ENCODE results near the gene QSOX1. TPM values are rescaled to one million over a fixed set of nuclear protein-coding genes. Genes with fewer than 3 reads are reported as not detected.
"Not testable (repeated sequence)": the region's sequence is repeated elsewhere in the genome, so short reads cannot be mapped to it uniquely, and the experiment has no call there.

The QSOX1 gene
- total RNA-seq, 4 donors from 2014 or later, result 109 to 124 (median 119) TPM

GRCh38 chr1:180123463-180123936, 31.2 kb upstream of the QSOX1 start:
- intact Hi-C loops (cut with DNase I; ENCODE audit: low total_unique reads), result no loop called here
- TF ChIP-seq, protein P1, sequence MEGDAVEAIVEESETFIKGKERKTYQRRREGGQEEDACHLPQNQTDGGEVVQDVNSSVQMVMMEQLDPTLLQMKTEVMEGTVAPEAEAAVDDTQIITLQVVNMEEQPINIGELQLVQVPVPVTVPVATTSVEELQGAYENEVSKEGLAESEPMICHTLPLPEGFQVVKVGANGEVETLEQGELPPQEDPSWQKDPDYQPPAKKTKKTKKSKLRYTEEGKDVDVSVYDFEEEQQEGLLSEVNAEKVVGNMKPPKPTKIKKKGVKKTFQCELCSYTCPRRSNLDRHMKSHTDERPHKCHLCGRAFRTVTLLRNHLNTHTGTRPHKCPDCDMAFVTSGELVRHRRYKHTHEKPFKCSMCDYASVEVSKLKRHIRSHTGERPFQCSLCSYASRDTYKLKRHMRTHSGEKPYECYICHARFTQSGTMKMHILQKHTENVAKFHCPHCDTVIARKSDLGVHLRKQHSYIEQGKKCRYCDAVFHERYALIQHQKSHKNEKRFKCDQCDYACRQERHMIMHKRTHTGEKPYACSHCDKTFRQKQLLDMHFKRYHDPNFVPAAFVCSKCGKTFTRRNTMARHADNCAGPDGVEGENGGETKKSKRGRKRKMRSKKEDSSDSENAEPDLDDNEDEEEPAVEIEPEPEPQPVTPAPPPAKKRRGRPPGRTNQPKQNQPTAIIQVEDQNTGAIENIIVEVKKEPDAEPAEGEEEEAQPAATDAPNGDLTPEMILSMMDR (IDR thresholded peaks at IDR 0.05), result no peak
- TF ChIP-seq POLR2AphosphoS5 (IDR thresholded peaks at IDR 0.05), result peak in 1 of 3 donors; percentile 12

DNA sequence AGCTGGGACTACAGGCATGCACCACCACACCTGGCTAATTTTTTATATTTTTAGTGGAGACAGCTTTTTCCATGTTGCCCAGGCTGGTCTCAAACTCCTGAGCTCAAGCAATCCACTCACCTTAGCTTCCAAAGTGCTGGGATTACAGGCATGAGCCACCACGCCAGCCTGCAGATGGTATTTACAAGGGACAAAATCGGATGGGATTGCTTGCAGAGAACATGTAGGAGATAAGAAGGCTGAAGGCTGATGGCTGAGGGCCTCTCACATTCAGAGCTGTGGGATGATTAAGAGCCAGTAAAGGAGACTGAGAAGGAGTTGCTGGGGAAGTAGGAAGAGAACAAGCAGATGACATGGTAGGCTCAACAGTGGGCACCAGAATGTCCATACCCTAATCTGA, 24.0 kb upstream of the QSOX1 start:
- no peak overlapping the region for H3K4me3 ChIP-seq
- intact Hi-C loops (cut with DNase I; ENCODE audit: low total_unique reads), result no loop called here
- WGBS, 2 donors (ENCODE audit: low coverage in 1 of 2), result 79 to 88% methylated on average over 2 of the region's 2 CpGs
- DNase-seq, result no peak
- no peaks in the 10 kb centered on the region for H3K36me3 ChIP-seq
- no peak overlapping the region for H3K27ac ChIP-seq
- no peaks in the 10 kb centered on the region for H3K9me3 ChIP-seq
- TF ChIP-seq, protein P1 (IDR thresholded peaks at IDR 0.05), result no peak
- no peak for TF ChIP-seq POLR2A (IDR thresholded peaks at IDR 0.05)
- no peak for TF ChIP-seq POLR2AphosphoS5 (IDR thresholded peaks at IDR 0.05)
- TF ChIP-seq EP300 (IDR thresholded peaks at IDR 0.05; ENCODE audit: low read depth), result no peak
- H3K4me1 ChIP-seq, result no peaks in the 10 kb centered on the region
- in situ Hi-C loops (cut with MboI; ENCODE audit: low pct_ligation_motif_present in 1 of 4, low pct_unique_long_range_greater_than_20kb in 1 of 4, low sequenced_read_pairs in 3 of 4), result no loop called here
- no peaks in the 10 kb centered on the region for H3K27me3 ChIP-seq

More at GRCh38 chr1:180123463-180123936, 31.2 kb upstream of the QSOX1 start:
- H3K4me3 ChIP-seq, result no peak overlapping the region
- H3K36me3 ChIP-seq, result no peaks in the 10 kb centered on the region
- in situ Hi-C loops (cut with MboI; ENCODE audit: low pct_ligation_motif_present in 1 of 4, low pct_unique_long_range_greater_than_20kb in 1 of 4, low sequenced_read_pairs in 3 of 4), result no loop called here
- H3K9me3 ChIP-seq, result no peaks in the 10 kb centered on the region
- WGBS, 2 donors (ENCODE audit: low coverage in 1 of 2), result 79 to 85% methylated on average over 2 to 4 of the region's 4 CpGs
- no peaks in the 10 kb centered on the region for H3K4me1 ChIP-seq
- DNase-seq, result no peak
- no peaks in the 10 kb centered on the region for H3K27me3 ChIP-seq
- H3K27ac ChIP-seq, result no peak overlapping the region

DNA sequence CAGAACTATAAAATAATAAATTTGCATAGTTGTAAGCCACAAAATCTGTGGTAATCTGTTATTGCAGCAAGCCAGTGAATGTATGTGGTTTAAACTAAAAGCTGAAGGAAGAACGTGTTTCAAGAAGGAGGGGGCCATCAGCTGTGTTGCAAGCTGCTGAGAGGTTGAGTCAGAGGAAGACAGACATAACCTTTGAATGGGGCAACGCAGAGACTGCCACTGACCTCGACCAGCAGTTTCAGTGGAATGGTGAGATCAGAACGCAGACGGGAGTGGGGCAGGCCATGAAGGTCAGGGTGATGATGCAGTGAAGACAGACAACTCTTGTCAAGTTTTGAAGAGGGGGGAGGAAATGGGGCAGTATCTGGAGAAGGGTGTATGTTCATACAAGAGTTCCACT, 23.2 kb upstream of the QSOX1 start:
- WGBS, 2 donors (ENCODE audit: low coverage in 1 of 2), result 54% methylated on average over 5 of the region's 5 CpGs; no CpG with 5 or more reads in 1 of the 2 donors
- Histone ChIP-seq H3K4me3 (no peak overlapping the region), H3K27ac (no peak overlapping the region), H3K27me3 (no peaks in the 10 kb centered on the region), H3K36me3 (no peaks in the 10 kb centered on the region), H3K4me1 (no peaks in the 10 kb centered on the region), H3K9me3 (no peaks in the 10 kb centered on the region)
- no peak for DNase-seq
- in situ Hi-C loops (cut with MboI; ENCODE audit: low pct_ligation_motif_present in 1 of 4, low pct_unique_long_range_greater_than_20kb in 1 of 4, low sequenced_read_pairs in 3 of 4) (no loop called here), intact Hi-C loops (cut with DNase I; ENCODE audit: low total_unique reads) (no loop called here)
- no peak for TF ChIP-seq POLR2AphosphoS5 (IDR thresholded peaks at IDR 0.05)

- H3K27me3 ChIP-seq, result no peaks in the 10 kb centered on the region
- no peak overlapping the region for H3K27ac ChIP-seq
- H3K4me1 ChIP-seq, result no peaks in the 10 kb centered on the region
- no peaks in the 10 kb centered on the region for H3K9me3 ChIP-seq
- TF ChIP-seq, protein P1 (IDR thresholded peaks at IDR 0.05), result no peak
- TF ChIP-seq EP300 (IDR thresholded peaks at IDR 0.05; ENCODE audit: low read depth) (no peak), POLR2AphosphoS5 (IDR thresholded peaks at IDR 0.05) (no peak)
- DNase-seq, result no peak
- no peaks in the 10 kb centered on the region for H3K36me3 ChIP-seq
- in situ Hi-C loops (cut with MboI; ENCODE audit: low pct_ligation_motif_present in 1 of 4, low pct_unique_long_range_greater_than_20kb in 1 of 4, low sequenced_read_pairs in 3 of 4), result no loop called here
- H3K4me3 ChIP-seq, result no peak overlapping the region
- intact Hi-C loops (cut with DNase I; ENCODE audit: low total_unique reads), result no loop called here
- WGBS, 2 donors (ENCODE audit: low coverage in 1 of 2), result 60 to 80% methylated on average over 1 of the region's 1 CpG
These were observed 21.5 kb upstream of the QSOX1 start for GRCh38 chr1:180133193-180133592.

- 81 to 82% methylated on average over 8 to 9 of the region's 9 CpGs for WGBS, 2 donors (ENCODE audit: low coverage in 1 of 2)
- H3K27me3 ChIP-seq; H3K4me3 ChIP-seq; H3K27ac ChIP-seq; H3K4me1 ChIP-seq; H3K9me3 ChIP-seq; H3K36me3 ChIP-seq; DNase-seq; intact Hi-C loops (cut with DNase I; ENCODE audit: low total_unique reads); in situ Hi-C loops (cut with MboI; ENCODE audit: low pct_ligation_motif_present in 1 of 4, low pct_unique_long_range_greater_than_20kb in 1 of 4, low sequenced_read_pairs in 3 of 4): not testable (repeated sequence)
These were observed 21.0 kb upstream of the QSOX1 start for GRCh38 chr1:180133688-180134087.

Measured in transverse colon (tissue), 4 donors.